ENCODE results near the gene TDRD3.
"Not testable (repeated sequence)": the region's sequence is repeated elsewhere in the genome, so short reads cannot be mapped to it uniquely, and the experiment has no call there.

TDRD3 gene

DNA sequence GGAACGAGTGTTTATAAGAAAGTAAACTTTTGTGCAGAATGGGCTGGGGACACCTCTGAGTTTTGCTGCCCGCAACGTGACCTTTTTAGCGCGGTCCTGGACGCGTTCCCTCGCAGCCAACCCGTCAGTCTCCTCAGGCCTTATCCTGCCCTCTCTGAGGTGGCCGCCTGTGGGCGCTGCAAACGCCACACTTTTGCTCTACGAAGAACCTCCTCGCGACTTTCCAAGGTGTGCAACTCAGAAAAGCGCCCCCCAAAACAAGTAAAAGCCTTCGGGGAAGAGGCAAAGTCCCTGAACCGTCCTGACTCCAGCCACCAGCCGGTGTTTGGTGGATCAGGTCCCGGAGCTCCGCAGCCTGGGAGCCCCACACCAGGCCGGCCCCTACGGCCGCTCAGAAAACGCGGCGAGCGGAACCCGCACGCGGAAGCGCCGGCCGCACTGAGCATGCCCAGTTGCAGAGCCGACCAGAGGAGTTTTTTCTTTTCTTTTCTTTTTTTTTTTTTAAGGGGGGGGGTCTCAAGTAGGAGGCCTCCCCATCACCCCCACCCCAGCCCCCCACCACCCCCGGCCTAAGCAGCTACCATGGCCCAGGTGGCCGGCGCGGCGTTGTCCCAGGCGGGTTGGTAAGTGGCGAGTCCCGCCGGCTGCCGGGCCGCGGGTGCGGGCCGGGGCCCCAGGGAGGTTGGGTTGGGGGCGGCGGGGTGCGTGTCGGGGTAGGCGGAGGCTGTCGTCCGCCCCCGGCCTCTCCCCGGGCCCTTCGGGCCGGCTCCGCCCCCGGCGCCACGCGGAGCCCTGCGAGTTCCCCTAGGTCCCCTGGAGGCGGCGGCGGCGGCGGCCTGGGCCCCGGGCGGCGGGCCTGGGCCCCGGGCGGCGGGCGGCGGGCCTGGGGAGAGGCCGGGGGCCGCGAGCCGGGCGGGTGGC is at the start of gene TDRD3:
Gene TDRD3 (plus strand): TSS at position 438 of the 921 bp plus-strand sequence. CDS start 145 bp downstream, at position 583.
- peak; percentile 82 for DNase-seq

DNA sequence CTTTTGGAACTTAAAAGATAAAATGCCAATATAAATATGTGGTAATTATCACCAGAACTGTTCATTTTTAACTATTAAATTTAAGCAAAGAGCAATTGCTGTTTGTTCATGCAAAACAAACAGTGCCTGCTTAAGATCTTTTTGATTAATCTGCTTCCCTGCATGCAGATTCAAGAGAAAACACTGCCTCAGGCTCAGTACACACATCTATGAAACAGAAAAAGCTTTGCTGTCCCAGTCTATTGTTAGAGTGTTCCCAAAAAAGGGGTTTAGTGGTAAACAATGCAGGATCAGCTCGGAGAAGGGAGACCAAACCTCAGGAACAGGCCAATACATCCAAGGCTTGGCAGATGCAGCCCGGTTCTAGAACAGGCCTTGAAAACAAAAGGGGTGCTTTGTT is 49.3 kb upstream of the TDRD3 start:
- DNase-seq: no peak

DNA sequence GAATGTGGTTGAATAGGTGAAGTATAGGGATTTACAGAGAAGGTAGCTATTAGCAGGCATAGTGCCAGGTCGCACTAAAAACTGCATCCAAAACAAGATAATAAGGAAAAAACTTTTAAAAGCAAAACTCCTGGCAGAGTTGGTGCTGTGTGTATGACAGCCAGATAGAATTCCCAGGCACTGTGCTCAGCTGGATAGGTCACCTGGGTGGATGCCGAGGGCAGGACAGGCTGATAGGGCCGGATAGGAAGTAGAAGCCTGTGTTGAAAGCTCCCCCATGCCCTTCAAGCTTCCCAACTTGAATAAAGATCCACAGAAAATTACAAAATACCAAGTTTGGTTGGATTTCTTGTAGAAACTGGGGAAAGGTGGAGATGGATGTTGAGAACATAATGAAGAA is 48.9 kb upstream of the TDRD3 start:
- DNase-seq: no peak

DNA sequence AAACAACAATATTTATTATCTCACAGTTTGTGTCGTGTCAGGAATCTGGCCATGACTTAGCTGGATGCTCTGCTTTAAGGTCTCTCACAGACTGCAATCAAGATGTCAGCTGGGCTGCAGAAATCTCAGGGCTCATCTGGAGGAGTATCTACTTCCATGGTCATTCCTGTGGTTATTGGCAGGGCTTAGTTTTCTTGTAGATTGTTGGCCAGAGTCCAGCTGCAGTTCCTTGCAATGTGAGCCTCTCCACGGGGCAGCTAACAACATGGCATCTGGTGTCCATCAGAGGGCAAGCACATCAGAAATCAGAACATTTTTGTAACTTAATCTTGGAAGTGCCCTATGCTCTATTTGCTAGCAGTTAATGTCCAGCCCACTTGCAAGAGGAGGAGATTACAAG is 45.7 kb upstream of the TDRD3 start:
- no peak for DNase-seq

DNA sequence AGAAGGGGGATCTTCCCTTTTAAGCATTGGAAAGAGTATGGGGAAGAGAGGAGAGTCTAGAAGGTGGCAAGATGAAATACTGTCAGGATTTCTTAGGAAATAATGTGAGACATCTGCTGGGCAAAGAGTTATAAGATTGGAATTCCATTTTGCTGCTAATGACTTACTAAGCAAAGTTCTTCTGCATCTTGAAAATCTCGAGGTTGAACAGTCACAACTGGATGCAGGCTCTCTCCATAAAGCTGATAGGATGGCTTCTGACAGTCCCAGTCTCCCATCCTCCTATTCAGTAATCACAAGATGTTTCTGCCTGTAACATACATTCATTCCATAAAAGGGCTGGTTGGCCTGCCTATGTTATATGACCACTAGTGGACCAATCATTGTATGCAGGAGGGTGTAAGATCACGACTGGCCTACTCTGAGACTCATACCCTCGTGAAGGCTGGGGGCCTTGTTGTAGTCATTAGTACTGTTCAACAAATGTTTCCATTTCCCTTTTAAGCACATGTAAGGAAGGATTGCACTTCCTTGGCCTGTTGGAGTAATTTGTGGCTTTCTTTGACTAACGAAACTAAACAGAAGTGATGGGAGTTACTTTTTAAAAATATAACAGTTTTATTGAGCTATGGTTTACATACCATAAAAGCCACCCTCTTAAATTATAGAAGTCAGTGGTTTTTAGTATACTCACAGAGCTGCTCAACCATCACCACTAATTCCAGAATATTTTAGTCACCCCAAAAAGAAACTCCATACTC is 45.0 kb upstream of the TDRD3 start:
- DNase-seq: no peak

DNA sequence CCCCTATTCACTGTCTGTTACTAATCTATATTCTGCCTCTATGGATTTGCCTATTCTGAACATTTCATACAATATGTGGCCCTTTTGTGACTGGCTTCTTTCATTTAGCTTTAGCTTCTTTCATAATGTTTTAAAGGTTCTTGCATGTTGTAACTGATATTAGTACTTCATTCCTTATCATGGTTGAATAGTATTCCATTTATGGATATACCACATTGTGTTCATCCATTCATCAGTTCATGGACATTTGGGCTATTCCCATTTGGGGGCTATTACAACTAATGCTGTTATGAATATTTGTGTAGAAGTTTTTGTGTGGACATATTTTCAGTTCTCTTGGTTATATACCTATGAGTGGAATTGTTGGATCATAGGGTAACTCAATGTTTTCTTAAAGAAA is 44.4 kb upstream of the TDRD3 start:
- no peak for DNase-seq

DNA sequence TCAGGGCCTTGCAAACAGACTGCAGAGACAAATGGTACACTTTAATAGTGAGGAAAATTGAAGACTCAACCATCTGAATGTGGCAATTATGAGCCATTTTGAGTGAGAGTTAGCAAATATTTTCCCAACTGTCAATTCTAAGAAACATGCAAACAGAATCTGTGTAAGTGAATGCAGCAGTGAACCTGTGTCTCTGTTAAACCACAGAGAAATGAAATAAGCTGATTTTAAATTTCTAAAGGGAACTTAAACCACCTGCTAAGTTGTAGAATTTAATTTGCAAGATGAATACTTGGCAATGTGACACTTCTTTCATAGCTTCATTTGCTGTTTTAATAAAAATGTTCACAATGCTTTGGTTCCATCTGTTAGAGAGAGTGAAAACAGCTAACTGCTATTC is 42.0 kb upstream of the TDRD3 start:
- DNase-seq: no peak

DNA sequence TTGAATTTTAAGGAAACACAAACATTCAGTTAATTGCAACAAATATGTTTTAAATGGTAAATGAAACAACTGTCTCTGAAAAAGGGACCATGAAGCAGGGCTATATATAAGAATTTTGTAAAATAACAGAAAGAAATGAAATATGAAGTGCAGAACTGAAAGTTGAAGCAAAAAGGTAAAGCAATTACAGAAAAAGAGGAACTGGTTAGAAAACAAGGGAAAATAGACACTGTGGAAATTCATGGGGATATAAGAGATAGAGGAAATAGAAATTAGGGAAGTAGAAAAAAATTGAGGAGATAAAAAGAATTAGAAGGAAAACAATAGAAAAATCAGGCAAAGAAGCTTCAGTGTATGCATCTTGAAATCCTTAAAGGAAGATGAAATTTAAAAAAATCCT is 40.0 kb upstream of the TDRD3 start:
- DNase-seq: no peak

DNA sequence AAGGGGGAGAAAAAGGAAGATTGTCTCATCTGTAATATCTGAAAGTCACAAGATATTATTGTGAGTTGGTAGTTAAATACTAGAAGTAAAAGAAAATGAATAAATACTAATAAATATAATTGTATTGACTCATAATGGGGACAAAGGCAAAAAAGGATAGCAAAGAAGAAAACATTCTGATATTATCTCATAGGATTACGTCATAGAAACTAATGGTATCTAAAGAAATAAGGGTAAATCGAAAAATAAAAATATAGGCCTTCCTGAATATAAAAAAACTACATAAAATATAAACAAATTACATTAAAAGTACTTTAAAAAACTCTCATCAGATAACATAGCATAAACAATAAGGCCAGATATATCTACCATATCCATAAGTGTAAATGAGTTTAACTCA is 38.6 kb upstream of the TDRD3 start:
- no peak for DNase-seq

DNA sequence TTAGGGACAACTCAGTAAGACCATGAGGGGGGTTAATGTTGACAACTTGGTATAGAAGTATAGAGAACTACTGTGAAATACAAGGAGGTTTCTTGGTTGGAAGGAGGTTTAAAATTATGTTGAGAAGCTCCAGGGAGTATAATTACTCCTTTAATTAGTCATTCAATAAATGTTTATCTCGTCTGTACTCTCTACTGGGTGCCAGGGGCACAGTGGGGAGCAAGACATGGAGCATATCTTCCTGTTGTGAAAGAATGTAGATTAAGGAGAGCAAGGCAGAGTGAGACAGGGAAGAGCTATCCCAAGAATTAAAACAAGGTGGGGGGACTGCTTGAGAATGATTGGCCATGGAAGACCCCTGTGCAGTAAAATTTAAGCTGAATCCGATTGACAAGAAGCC is 33.7 kb upstream of the TDRD3 start:
- DNase-seq: no peak

DNA sequence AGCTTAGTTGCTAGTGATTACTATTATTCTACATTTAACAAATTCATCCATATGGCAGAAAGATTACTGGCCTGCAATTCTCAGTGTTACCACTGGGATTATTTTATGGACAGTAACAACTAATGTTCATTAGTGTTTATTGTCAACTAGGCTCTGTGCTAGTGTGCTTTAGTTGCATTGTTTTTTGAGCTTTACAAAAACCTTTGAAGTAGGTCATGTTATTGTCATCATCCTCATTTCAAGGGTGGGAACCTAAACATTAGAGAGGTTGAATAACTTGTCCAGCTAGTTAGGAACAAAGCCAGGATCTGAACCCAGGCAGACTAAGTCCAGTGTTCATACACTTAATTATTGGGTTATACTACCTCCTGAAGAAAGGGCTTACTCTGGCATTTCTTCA is 27.8 kb upstream of the TDRD3 start:
- DNase-seq: no peak

DNA sequence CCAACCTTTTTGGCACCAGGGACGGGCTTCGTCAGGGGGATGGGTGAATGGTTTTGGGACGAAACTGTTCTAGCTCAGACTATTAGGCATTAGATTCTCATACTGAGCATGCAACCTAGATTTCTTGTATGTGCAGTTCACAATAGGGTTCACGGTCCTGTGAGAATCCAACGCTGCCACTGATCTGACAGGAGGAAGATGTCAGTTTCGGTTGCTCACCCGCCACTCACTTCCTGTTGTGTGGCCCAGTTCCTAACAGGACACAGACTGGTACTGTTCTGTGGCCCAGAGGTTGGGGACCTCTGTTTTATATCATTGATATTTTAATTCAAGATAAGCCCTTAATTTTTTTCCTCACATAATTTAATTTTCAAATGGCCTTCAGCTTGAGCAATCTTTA is 26.7 kb upstream of the TDRD3 start:
- no peak for DNase-seq

DNA sequence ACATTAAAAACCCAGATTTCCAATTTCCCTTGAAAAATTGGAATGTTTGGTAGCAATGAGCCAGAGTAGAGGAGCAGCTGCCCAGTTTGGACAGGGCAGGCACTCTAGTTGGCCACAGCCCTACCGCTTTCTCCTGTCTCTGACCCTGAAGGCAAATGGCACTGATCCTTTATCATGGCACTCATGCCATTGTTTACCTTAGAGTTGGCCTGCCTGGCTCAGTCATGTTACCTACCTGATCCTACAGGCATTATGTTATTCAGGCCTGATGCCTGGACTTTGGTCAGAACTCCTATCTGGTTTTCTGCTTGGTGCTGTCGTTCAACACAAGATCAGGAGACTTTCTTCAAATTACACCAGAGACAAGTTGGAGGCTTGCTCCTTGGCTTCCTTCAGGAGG is 24.9 kb upstream of the TDRD3 start:
- no peak for DNase-seq

DNA sequence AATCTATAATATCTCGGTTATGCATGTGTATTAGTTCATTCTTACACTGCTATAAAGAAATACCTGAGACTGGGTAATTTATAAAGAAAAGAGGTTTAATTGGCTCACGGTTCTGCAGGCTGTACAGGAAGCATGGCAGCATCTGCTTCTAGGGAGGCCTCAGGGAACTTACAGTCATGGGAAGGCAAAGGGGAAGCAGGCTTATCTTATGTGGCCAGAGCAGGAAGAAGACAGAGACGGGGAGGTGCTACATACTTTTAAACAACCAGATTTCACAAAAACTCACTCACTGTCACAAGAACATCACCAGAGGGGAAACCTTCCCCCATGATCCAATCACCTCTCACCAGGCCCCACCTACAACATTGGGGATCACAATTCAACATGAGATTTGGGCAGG is 17.7 kb upstream of the TDRD3 start:
- not testable (repeated sequence) for DNase-seq

DNA sequence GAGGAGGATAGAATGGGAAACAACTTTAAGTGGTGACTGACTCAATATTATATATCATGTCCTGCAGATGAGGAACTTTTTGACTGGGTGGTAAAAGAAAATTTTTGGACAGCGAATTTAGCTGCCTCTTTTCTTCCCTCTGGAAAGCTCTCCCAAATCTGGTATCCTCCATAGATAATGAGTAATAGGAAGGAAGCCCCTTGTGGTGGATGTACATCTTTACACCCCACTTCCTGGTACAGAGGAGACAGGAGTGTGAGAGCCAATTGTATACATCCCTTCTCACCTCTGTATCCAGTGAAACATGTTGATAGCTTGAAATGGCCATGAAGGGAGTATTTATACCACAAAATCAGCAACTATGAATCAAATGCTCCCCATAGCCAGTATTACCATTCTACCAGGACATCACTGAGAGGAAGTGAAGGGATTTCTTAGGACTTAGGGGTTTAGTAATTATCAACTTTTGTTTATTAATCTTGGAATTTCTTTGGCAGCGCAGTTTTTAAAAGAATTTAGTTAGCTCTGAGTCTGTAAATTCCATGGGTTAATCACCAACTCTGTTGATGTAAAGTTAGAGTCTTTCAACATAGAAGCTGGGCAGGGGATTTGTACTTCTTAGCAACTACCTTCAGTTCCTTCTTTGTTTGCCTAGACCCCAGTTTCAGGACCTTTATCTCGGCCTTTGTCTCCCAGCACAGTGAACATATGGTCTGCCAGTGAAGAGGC is 17.0 kb upstream of the TDRD3 start:
- no peak for DNase-seq

DNA sequence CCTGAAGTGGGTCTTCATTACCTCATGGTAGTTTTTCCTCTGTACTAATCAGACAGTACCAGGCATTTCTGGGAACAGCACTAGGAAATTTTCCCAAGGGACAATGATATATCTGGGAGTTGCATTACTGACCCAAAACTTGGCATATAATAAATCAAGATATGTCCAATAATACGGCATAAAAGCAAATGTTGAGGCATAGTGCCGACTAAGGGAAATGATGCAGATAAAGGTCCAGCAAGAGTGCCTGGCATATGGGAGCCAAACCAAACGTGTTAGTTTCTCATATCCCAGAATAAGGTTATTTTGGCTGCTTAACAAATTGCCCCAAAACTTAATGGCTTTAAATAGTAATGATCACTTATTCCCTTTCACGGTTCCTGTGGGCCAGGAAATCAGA is 12.1 kb upstream of the TDRD3 start:
- DNase-seq: no peak

DNA sequence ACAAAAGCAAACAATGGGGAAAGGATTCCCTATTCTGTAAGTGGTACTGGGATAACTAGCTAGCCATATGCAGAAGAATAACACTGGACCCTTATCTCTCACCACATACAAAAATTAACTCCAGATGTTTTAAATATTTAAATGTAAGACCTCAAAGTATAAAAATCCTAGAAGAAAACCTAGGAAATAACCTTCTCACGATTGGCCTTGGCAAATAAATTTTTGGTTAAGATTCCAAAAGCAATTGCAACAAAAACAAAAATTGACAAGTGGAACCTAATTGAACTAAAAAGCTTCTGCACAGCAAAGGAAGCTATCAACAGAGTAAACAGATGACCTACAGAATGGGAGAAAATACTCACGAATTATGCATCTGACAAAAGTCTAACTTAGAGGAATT is 10.8 kb upstream of the TDRD3 start:
- DNase-seq: no peak

DNA sequence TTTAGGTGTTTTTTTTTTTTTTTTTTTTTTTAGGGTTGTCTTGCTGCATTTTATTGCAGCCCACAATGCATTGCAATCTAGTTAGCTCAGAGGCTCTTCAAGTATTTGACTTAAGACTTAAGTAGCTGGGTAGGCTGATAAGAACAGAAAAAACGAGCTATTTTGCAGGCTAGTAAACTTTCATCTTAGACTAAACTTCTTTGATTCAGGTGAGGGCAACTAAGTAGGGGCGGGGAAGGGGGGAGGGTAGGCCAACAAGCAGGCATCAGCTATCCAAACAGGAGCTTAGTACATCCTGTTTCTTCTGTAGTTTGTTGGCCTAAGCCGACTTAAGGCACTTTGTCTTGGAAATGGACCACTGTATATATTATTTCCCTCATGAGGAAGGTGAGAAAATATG is 4.9 kb upstream of the TDRD3 start:
- DNase-seq: no peak

DNA sequence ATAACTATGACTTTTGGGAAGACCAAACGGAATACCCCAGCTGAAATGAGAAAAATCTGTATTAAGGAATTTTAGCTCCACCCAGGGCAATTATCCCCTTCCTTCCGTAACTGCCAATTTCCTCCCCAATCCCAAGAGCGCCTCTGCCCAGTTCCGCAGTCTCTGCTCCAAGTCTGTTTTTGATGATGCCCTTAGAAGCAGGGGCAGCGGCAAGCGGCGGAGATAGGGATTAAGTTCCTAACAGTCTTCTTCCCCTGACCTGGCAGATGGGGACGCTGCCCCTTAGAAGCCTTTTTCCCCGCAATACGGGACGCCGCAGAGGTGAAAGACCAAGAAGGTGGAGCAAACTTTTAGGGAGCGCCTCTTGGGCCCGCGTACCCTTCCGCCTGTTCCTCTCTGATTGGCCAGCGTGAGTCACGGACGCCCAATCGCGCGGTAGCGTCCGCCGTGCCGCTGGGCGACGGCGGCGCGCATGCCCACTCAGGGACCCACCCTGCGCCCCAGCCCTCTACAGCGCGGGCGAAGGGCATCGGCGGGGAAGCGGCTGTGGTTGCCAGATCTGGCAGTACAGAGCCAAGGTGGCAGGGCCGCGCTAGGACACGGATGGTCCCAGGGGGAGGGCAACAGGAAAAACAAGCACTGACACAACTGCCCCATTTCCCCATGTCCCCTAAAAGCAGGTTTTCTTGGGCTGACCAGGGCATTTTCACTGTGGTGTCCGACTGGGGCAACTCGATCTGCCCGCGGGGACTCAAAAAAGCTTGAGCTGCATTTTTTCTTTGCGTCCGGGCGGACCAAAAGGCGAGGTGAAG is 843 bp upstream of the TDRD3 start:
- DNase-seq: peak; percentile 89

DNA sequence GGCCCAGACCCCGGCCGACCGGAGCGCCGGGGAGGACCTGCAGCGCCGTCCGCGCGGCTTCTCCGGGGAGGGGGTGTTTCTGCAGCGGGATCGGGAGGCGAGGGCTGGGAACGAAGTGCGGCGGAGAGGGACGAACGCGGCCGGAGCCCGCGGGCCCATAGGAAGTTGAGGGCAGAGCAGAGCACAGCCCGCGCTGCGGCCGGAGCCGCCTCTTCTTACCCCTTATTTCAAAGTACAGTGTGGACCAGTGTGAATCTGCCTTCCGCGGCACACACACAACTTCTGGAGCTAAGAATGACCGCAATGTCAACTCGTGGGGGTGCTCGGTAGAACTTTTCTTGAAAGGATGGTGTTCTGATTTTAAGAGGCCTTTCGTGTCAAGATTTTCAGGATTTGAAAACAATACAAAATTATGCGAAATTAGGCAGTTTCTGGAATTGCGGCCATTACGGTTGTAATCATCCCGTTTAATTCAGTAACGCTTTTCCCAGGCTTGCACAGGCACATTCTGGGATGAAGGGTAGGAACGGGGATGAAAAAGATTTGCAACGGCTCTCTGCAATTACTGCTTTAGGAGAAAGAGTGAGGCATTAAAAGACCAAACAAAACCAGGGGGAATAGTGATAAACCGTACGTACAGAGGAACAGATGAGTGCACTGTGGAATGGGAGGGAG is 821 bp downstream of the TDRD3 start:
- DNase-seq: peak; percentile 39

DNA sequence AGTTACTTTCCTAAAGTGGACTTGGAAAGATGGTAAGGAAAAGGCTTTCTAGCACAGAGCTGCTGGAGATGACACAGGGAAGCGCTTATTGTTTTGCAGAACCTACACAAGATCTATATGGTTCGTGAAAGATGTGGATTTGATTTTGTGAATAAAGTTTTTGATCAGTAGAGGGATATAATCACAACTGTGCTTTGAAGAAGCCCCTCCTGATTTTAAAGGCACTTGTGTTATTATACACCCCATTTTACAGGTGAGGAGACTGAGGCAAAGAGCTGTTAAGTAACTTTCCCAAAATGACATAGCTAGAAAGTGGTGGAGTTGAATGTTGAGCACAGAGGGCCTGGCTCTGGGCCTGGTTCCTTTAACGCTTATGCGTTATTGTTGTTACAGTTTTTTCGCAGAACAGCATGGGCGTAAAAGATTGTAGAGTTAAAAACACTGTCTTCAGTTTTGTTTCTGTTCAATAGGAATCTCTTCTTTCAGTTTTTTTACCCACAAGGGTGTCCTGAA is 1.4 kb downstream of the TDRD3 start:
- no peak for DNase-seq

Measured in CD4-positive, alpha-beta T cell treated with Interleukin-15 for 1 hour (primary cell).